PFSK-1 (cell line): Measurements from ENCODE around the gene CDKN2B-AS1.

Experiments used
- FOXP2 ChIP-seq: optimal IDR thresholded peaks from 2 replicates; pipeline ENCODE3; 2011; ENCODE audit warnings: borderline replicate concordance, control low read depth, inconsistent platforms; ENCODE audit not compliant: insufficient read depth; ENCODE audit errors: extremely low read length, extremely low read depth
- POLR2AphosphoS5 ChIP-seq: IDR thresholded peaks from 2 replicates; pipeline ENCODE4 v1.6.1; 2012; ENCODE audit warnings: low read depth, mild to moderate bottlenecking, control low read depth, low read length, moderate library complexity
- REST ChIP-seq, 2 experiments: IDR thresholded peaks; 2 replicates each; pipeline versions ENCODE4 v1.6.1 to v1.8.0; 2011 to 2012; ENCODE audit warnings: low read depth in 2 of 2, low read length in 2 of 2, control low read depth in 1 of 2, inconsistent platforms in 1 of 2, mild to moderate bottlenecking in 1 of 2, moderate library complexity in 1 of 2; ENCODE audit not compliant: insufficient read depth in 1 of 2
- SIN3A ChIP-seq: IDR thresholded peaks from 2 replicates; pipeline ENCODE4 v1.6.1; 2012; ENCODE audit warnings: mild to moderate bottlenecking, low read length, moderate library complexity, borderline replicate concordance; ENCODE audit not compliant: insufficient read depth
- TAF1 ChIP-seq: IDR thresholded peaks from 2 replicates; pipeline ENCODE4 v1.6.1; 2012; ENCODE audit warnings: low read length, control low read depth, borderline replicate concordance; ENCODE audit not compliant: insufficient read depth

Gene CDKN2B-AS1

GRCh38 chr9:21996858-21997257 lies 2.3 kb downstream of the CDKN2B-AS1 start:
- no peak for TF ChIP-seq FOXP2
- TF ChIP-seq SIN3A: no peak

- TF ChIP-seq TAF1 (no peak), SIN3A (no peak), REST (IDR thresholded peaks at IDR 0.05; ENCODE audit: insufficient read depth in 1 of 2, low read depth in 2 of 2, low read length in 2 of 2) (no peak), POLR2AphosphoS5 (no peak), FOXP2 (no peak)
Measured at GRCh38 chr9:21997480-21997879, 2.9 kb downstream of the CDKN2B-AS1 start.

- no peak for TF ChIP-seq TAF1
- no peak for TF ChIP-seq FOXP2
- TF ChIP-seq REST (IDR thresholded peaks at IDR 0.05; ENCODE audit: insufficient read depth in 1 of 2, low read depth in 2 of 2, low read length in 2 of 2): no peak
- TF ChIP-seq SIN3A: no peak
- TF ChIP-seq POLR2AphosphoS5: no peak
Measured at GRCh38 chr9:21998026-21998425, 3.4 kb downstream of the CDKN2B-AS1 start.

GRCh38 chr9:22002038-22002437 lies 7.4 kb downstream of the CDKN2B-AS1 start:
- TF ChIP-seq TAF1: no peak
- TF ChIP-seq REST (IDR thresholded peaks at IDR 0.05; ENCODE audit: insufficient read depth in 1 of 2, low read depth in 2 of 2, low read length in 2 of 2): no peak
- TF ChIP-seq FOXP2: no peak
- no peak for TF ChIP-seq SIN3A
- no peak for TF ChIP-seq POLR2AphosphoS5

GRCh38 chr9:22005021-22005701 lies 10.6 kb downstream of the CDKN2B-AS1 start:
- TF ChIP-seq REST (IDR thresholded peaks at IDR 0.05; ENCODE audit: insufficient read depth in 1 of 2, low read depth in 2 of 2, low read length in 2 of 2) (no peak), TAF1 (no peak), SIN3A (no peak), POLR2AphosphoS5 (no peak), FOXP2 (no peak)
